Measurements from ENCODE around the gene SHISA7. TPM values are rescaled to one million over a fixed set of nuclear protein-coding genes. Genes with fewer than 3 reads are reported as not detected.

Gene SHISA7
- polyA plus RNA-seq, 1 of the 3 experiments (the other 2 are of a cell fraction), result 0.02 TPM

- Histone ChIP-seq H3K4me3 (ENCODE audit: low read depth in 2 of 2, low read length in 1 of 2) (no peak overlapping the region), H3K4me1 (ENCODE audit: control insufficient read depth in 1 of 2, insufficient read depth in 2 of 2, low read depth in 1 of 2, low read length in 1 of 2) (peaks cover 21 to 61% of the 10 kb centered on the region in 2 experiments; a peak in 3 of 4 replicates), H3K79me2 (ENCODE audit: insufficient read depth) (peaks cover under 1% of the 10 kb centered on the region; the same call in 1 of the 2 replicates), H3K9ac (no peak overlapping the region), H3K27ac (ENCODE audit: low read depth in 2 of 2, low read length in 1 of 2) (no peak overlapping the region; a peak in 1 of 4 replicates), H3K4me2 (no peak overlapping the region), H3F3A (replicated peaks; ENCODE audit: insufficient read depth) (peaks cover 28% of the 10 kb centered on the region), H3K27me3 (ENCODE audit: insufficient read depth) (no peaks in the 10 kb centered on the region), H3K9me2 (no peaks in the 10 kb centered on the region), H4K20me1 (ENCODE audit: insufficient read depth) (no peaks in the 10 kb centered on the region), H3K36me3 (replicated peaks in 1 of 2; ENCODE audit: control insufficient read depth in 1 of 2, insufficient read depth in 2 of 2, low read length in 1 of 2) (no peaks in the 10 kb centered on the region), H3K9me3 (no peaks in the 10 kb centered on the region), H2AFZ (ENCODE audit: low read depth) (no peak overlapping the region)
- ChIA-PET POLR2A (interaction anchor here (1.6 to 1.8 kb wide), 2 partner anchors 13 to 14 kb away, joined by 3 to 6 read pairs; partner anchors contain the start of gene ZNF628), CTCF (interaction anchor here (1.5 to 15.1 kb wide), 4 partner anchors 10 to 23 kb away, joined by 5 to 162 read pairs (median 23); no protein-coding TSS in a partner anchor)
- no peak for DNase-seq
- TF ChIP-seq TAF1 (IDR thresholded peaks at IDR 0.05; ENCODE audit: borderline replicate concordance, low read depth, low read length) (no peak), POLR2AphosphoS5 (IDR thresholded peaks at IDR 0.05; ENCODE audit: low read depth, low read length) (no peak), ELF1 (IDR thresholded peaks at IDR 0.05) (no peak), CTCF (IDR thresholded peaks at IDR 0.05) (no peak), FOSL2 (IDR thresholded peaks at IDR 0.05; ENCODE audit: borderline replicate concordance, low read depth) (no peak), RAD21 (IDR thresholded peaks at IDR 0.05; ENCODE audit: low read length) (no peak), RXRA (IDR thresholded peaks at IDR 0.05; ENCODE audit: borderline replicate concordance, low read depth) (no peak), MEF2A (IDR thresholded peaks at IDR 0.05; ENCODE audit: borderline replicate concordance, low read depth) (no peak), USF1 (IDR thresholded peaks at IDR 0.05; ENCODE audit: borderline replicate concordance, low read depth) (no peak), YY1 (IDR thresholded peaks at IDR 0.05; ENCODE audit: low read depth) (no peak), EZH2phosphoT487 (IDR thresholded peaks at IDR 0.05; ENCODE audit: borderline replicate concordance, low read depth) (no peak)
- 79% methylated on average over 32 of the region's 52 CpGs for WGBS (ENCODE audit: low lambda C conversion rate)
Observed at GRCh38 chr19:55490478-55491432, 47.7 kb upstream of the SHISA7 start.
